HL-60/S4 treated with retinoic acid at 250 ng/mL for 4 days and 3 days (cell line): Measurements from ENCODE around the gene MAMSTR.

Experiments
- in situ Hi-C: fragments of 300-500 bp; cut with MboI; formaldehyde crosslinking; loops from 2 replicates; pipeline ENCODE4 v1.7.0; 2022; ENCODE audit warnings: low sequenced_read_pairs

MAMSTR gene

GRCh38 chr19:48746738-48747575 is 27.4 kb upstream of the MAMSTR start, which contains the start of gene IZUMO1:
Gene IZUMO1 (minus strand): TSS chr19:48746909. CDS start chr19:48745859, 1,050 bp downstream.
- in situ Hi-C loops = no loop called here

- in situ Hi-C loops = no loop called here
Observed at GRCh38 chr19:48746110-48746509, 26.6 kb upstream of the MAMSTR start.

GRCh38 chr19:48745208-48745995 is 25.9 kb upstream of the MAMSTR start:
- in situ Hi-C loops = no loop called here

GRCh38 chr19:48742096-48742495 is 22.6 kb upstream of the MAMSTR start:
- in situ Hi-C loops = no loop called here

- in situ Hi-C loops = no loop called here
Observed at GRCh38 chr19:48741129-48741999, 21.8 kb upstream of the MAMSTR start.

GRCh38 chr19:48740164-48740972 is 20.8 kb upstream of the MAMSTR start, which contains the start of gene RASIP1:
Gene RASIP1 (minus strand): TSS chr19:48740610. CDS start chr19:48740282, 328 bp downstream.
- in situ Hi-C loops = no loop called here

GRCh38 chr19:48739404-48740163 is 20.1 kb upstream of the MAMSTR start:
- in situ Hi-C loops = no loop called here

- in situ Hi-C loops = no loop called here
Observed at GRCh38 chr19:48738557-48739403, 19.3 kb upstream of the MAMSTR start.

- in situ Hi-C loops = no loop called here
Observed at GRCh38 chr19:48737360-48737998, 18.0 kb upstream of the MAMSTR start.

- in situ Hi-C loops = no loop called here
Observed at GRCh38 chr19:48735031-48735615, 15.6 kb upstream of the MAMSTR start.

- in situ Hi-C loops = no loop called here
Observed at GRCh38 chr19:48734625-48735024, 15.1 kb upstream of the MAMSTR start.

- in situ Hi-C loops = no loop called here
Observed at GRCh38 chr19:48731452-48731851, 11.9 kb upstream of the MAMSTR start.

- in situ Hi-C loops = no loop called here
Observed at GRCh38 chr19:48728911-48729664, 9.6 kb upstream of the MAMSTR start.

- in situ Hi-C loops = no loop called here
Observed at GRCh38 chr19:48726556-48726955, 7.0 kb upstream of the MAMSTR start.

- in situ Hi-C loops = no loop called here
Observed at GRCh38 chr19:48724796-48725753, 5.5 kb upstream of the MAMSTR start.
